HepG2 (cell line): Measurements from ENCODE around the gene ARIH2.

Experiments used
- MXI1 ChIP-seq: IDR thresholded peaks from 3 replicates; pipeline ENCODE4 v1.6.1; 2012; ENCODE audit warnings: low read depth, low read length, inconsistent platforms, borderline replicate concordance
- NFIC ChIP-seq: IDR thresholded peaks from 2 replicates; pipeline ENCODE4 v1.6.1; 2012; ENCODE audit warnings: mild to moderate bottlenecking, low read length, inconsistent platforms
- NR0B2 ChIP-seq: sonication (generic); formaldehyde crosslinking; IDR thresholded peaks from 2 replicates; pipeline ENCODE4 v1.4.0; 2020; ENCODE audit warnings: mild to moderate bottlenecking, missing genetic modification reagents
- TF ChIP-seq, protein P1 (sequence below): sonication (generic); formaldehyde crosslinking; IDR thresholded peaks from 2 replicates; pipeline ENCODE4 v1.4.0; 2020; ENCODE audit warnings: missing genetic modification reagents
- TF ChIP-seq, protein P2 (sequence below): sonication (generic); formaldehyde crosslinking; IDR thresholded peaks from 2 replicates; pipeline ENCODE4 v1.4.0; 2020; ENCODE audit warnings: missing genetic modification reagents

DNA sequence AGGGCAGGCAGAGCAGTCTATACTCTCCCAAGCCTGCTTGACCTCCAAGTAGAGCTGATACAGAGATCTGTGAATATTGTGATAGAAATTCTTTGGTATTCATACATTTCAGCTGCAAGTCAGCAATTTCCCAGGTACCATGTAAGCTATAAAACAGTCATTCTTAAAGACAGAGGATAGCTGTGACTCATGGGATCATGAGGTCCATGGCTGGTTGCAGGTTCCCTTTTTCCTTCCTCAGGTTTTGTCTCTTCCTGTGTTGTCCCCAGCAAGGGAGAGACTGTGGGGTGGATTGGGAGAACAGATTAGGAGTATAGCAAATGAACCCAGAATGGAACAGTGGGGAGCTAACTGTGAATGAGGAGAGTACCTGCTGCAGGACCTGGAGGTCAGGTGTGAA lies 66.0 kb downstream of the ARIH2 start:
- no peak for TF ChIP-seq NFIC
- TF ChIP-seq, protein P1, sequence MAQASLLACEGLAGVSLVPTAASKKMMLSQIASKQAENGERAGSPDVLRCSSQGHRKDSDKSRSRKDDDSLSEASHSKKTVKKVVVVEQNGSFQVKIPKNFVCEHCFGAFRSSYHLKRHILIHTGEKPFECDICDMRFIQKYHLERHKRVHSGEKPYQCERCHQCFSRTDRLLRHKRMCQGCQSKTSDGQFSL (CRISPR knock-in tag), result no peak
- no peak for TF ChIP-seq MXI1
- TF ChIP-seq NR0B2, result no peak
- TF ChIP-seq, protein P2, sequence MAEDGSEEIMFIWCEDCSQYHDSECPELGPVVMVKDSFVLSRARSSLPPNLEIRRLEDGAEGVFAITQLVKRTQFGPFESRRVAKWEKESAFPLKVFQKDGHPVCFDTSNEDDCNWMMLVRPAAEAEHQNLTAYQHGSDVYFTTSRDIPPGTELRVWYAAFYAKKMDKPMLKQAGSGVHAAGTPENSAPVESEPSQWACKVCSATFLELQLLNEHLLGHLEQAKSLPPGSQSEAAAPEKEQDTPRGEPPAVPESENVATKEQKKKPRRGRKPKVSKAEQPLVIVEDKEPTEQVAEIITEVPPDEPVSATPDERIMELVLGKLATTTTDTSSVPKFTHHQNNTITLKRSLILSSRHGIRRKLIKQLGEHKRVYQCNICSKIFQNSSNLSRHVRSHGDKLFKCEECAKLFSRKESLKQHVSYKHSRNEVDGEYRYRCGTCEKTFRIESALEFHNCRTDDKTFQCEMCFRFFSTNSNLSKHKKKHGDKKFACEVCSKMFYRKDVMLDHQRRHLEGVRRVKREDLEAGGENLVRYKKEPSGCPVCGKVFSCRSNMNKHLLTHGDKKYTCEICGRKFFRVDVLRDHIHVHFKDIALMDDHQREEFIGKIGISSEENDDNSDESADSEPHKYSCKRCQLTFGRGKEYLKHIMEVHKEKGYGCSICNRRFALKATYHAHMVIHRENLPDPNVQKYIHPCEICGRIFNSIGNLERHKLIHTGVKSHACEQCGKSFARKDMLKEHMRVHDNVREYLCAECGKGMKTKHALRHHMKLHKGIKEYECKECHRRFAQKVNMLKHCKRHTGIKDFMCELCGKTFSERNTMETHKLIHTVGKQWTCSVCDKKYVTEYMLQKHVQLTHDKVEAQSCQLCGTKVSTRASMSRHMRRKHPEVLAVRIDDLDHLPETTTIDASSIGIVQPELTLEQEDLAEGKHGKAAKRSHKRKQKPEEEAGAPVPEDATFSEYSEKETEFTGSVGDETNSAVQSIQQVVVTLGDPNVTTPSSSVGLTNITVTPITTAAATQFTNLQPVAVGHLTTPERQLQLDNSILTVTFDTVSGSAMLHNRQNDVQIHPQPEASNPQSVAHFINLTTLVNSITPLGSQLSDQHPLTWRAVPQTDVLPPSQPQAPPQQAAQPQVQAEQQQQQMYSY (CRISPR knock-in tag), result no peak
